MCF 10A (cell line): ENCODE data around the gene P2RY14. TPM values are rescaled to one million over a fixed set of nuclear protein-coding genes. Genes with fewer than 3 reads are reported as not detected.

Experiments
- BruUV-seq: library from RNA; stranded (reverse); fragments of 400-500 nt; replicated peaks from 2 replicates; lab custom pipeline; 2021; lab: Mats Ljungman, UMichigan
- CTCF ChIA-PET: fragments of 300-600 bp; sonication (Branson Sonifier 250); formaldehyde crosslinking; extraction: SDS; loops from one replicate; lab custom pipeline; 2021; ENCODE audit warnings: antibody characterized with exemption, inconsistent platforms; lab: Yijun Ruan, JAX
- POLR2A ChIA-PET: fragments of 300-600, 350-650 bp; sonication (Branson Sonifier 250); formaldehyde crosslinking; extraction: SDS; loops from one replicate; lab custom pipeline; 2020; ENCODE audit warnings: antibody characterized with exemption, inconsistent platforms; lab: Yijun Ruan, JAX
- DNase-seq: peaks from one replicate; pipeline ENCODE4 v3.0.0-alpha.2; 2018; ENCODE audit not compliant: unreplicated experiment
- H3K27ac Mint-ChIP-seq: one replicate; pipeline ENCODE4 v1.8.0; 2022; ENCODE audit warnings: mild to moderate bottlenecking, low read depth, mixed read lengths; ENCODE audit not compliant: unreplicated experiment
- H3K27me3 Mint-ChIP-seq: one replicate; pipeline ENCODE4 v1.8.0; 2022; ENCODE audit warnings: mixed read lengths; ENCODE audit not compliant: insufficient read depth, unreplicated experiment
- H3K36me3 Mint-ChIP-seq: one replicate; pipeline ENCODE4 v1.8.0; 2022; ENCODE audit warnings: mild to moderate bottlenecking, moderate library complexity, mixed read lengths; ENCODE audit not compliant: insufficient read depth, unreplicated experiment
- H3K4me1 Mint-ChIP-seq: one replicate; pipeline ENCODE4 v1.8.0; 2022; ENCODE audit warnings: mixed read lengths; ENCODE audit not compliant: insufficient read depth, unreplicated experiment
- H3K4me3 Mint-ChIP-seq: one replicate; pipeline ENCODE4 v1.8.0; 2022; ENCODE audit warnings: mild to moderate bottlenecking, moderate library complexity, mixed read lengths; ENCODE audit not compliant: unreplicated experiment
- H3K9me3 Mint-ChIP-seq: one replicate; pipeline ENCODE4 v1.8.0; 2022; ENCODE audit warnings: mixed read lengths; ENCODE audit not compliant: unreplicated experiment
- CTCF ChIP-seq: fragments of 200-600 bp; IDR thresholded peaks from one replicate; pipeline ENCODE4 v1.8.0; 2022; ENCODE audit warnings: antibody characterized with exemption, mild to moderate bottlenecking; ENCODE audit not compliant: unreplicated experiment
- intact Hi-C: fragments of 100-400 bp; cut with micrococcal nuclease; formaldehyde crosslinking; loops from 2 replicates; pipeline ENCODE4 v1.14.1; 2022
- total RNA-seq: library from RNA; stranded (reverse); gene quantifications from 2 replicates; pipeline ENCODE4 v1.2.3, GENCODE V29; 2022

The P2RY14 gene
- total RNA-seq, 1 experiment from 2014 or later, result not detected

DNA sequence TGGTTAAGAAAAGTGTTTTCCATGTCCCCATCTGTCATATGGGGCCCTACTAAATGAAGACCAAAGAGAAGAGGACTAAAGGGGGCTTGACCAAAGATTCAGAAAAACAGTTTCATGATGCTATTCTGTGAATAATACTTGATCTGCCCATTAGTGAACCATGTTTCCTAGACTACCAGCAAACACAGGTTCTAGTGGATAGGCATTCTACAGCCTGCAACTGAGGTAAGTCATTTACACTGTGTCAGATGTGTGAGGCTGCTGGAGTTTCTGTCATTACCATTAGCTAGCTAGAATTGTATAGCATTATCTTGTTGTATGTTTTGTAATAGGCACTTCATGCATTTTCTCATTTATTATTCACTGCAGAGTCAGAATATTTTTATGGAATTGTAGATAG lies 81.9 kb downstream of the P2RY14 start:
- Mint-ChIP-seq H3K27ac (no peak overlapping the region), H3K27me3 (no peaks in the 10 kb centered on the region), H3K4me3 (no peak overlapping the region), H3K36me3 (no peaks in the 10 kb centered on the region), H3K9me3 (no peaks in the 10 kb centered on the region), H3K4me1 (no peaks in the 10 kb centered on the region)
- DNase-seq, result no peak
- CTCF ChIA-PET, result interaction anchor here (0.7 to 0.9 kb wide), 3 partner anchors 28 to 86 kb away, joined by 3 to 4 read pairs (median 3); no protein-coding TSS in a partner anchor
- BruUV-seq, result no TSS peak
- intact Hi-C loops, result no loop called here
- POLR2A ChIA-PET, result interaction anchor here (1.0 kb wide), 1 partner anchor 10 kb away, joined by 3 read pairs; no protein-coding TSS in a partner anchor
- no peak for TF ChIP-seq CTCF

DNA sequence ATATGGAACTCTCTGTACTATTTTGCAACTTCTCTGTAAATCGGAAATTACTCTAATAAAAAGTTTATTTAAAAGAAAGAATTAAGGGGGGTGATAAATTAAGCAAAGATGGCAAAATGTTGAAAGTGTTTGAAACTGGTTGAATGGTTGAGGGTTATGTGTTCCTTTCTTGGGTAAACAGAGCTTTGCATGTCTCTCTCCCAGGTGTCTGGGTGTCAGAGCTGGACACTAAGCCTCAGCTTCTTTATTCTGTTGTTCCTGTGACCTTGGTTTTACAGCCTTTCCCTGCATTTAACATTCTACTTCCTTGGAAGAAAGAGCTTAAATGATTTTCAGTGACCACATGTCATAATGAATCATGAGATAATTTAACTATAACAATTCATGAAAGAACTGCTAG lies 82.5 kb downstream of the P2RY14 start:
- no peak for DNase-seq
- no peak overlapping the region for H3K4me3 Mint-ChIP-seq
- ChIA-PET POLR2A (interaction anchor here (1.0 kb wide), 1 partner anchor 10 kb away, joined by 3 read pairs; no protein-coding TSS in a partner anchor), CTCF (interaction anchor here (0.8 kb wide), 1 partner anchor 87 kb away, joined by 3 read pairs; no protein-coding TSS in a partner anchor)
- H3K36me3 Mint-ChIP-seq, result no peaks in the 10 kb centered on the region
- no TSS peak for BruUV-seq
- no peak for TF ChIP-seq CTCF
- H3K9me3 Mint-ChIP-seq, result no peaks in the 10 kb centered on the region
- no peaks in the 10 kb centered on the region for H3K4me1 Mint-ChIP-seq
- intact Hi-C loops, result no loop called here
- H3K27me3 Mint-ChIP-seq, result no peaks in the 10 kb centered on the region
- H3K27ac Mint-ChIP-seq, result no peak overlapping the region

DNA sequence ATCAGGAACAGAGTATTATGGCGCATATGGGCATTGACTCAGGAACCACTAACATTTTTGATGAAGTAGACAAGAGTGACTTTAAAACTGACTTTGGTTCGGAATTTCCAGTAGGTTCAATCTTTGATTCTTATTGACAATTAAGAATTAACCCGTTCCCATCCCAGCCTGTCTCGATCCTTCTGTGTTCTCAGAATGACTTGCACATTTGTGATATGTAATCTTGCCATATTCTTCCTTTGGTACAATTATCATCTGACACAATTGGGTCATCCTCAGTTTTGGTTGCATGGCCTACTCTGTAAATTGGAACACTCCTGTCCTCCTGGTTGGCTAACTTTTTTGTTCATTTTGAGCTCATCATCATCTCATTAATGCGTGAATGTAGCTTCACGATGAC lies 85.8 kb downstream of the P2RY14 start:
- Mint-ChIP-seq H3K9me3 (no peaks in the 10 kb centered on the region), H3K27me3 (no peaks in the 10 kb centered on the region), H3K4me1 (no peaks in the 10 kb centered on the region), H3K27ac (no peak overlapping the region), H3K36me3 (no peaks in the 10 kb centered on the region), H3K4me3 (no peak overlapping the region)
- no peak for TF ChIP-seq CTCF
- ChIA-PET CTCF (interaction anchor here (0.6 to 0.7 kb wide), 2 partner anchors 15 to 89 kb away, joined by 3 to 5 read pairs; no protein-coding TSS in a partner anchor), POLR2A (no interaction called here)
- no TSS peak for BruUV-seq
- intact Hi-C loops, result no loop called here
- no peak for DNase-seq

DNA sequence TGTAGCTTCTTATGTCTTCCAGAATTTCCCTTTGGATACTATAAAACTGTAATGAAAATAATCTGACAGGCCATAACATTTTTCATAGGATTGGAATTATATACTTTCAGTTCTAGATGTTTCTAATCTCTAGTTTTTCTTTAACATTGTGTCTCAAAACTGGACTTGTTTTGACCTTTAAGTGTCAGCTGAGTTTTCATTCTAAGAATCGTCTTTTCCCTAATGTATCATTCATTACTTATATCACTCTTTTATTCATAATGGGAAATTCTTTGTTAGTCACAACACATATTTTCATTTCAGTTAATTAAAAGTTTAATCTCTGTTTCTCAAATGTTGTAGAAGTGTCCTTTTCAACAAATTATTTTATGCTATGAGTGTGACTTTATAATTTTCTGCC lies 87.2 kb downstream of the P2RY14 start:
- Mint-ChIP-seq H3K27me3 (no peaks in the 10 kb centered on the region), H3K4me3 (no peak overlapping the region), H3K27ac (no peak overlapping the region), H3K9me3 (no peaks in the 10 kb centered on the region), H3K4me1 (no peaks in the 10 kb centered on the region), H3K36me3 (no peaks in the 10 kb centered on the region)
- TF ChIP-seq CTCF, result no peak
- DNase-seq, result no peak
- ChIA-PET CTCF (interaction anchor here (0.5 to 3.2 kb wide), 3 partner anchors 23 to 278 kb away, joined by 3 to 15 read pairs (median 6); no protein-coding TSS in a partner anchor), POLR2A (no interaction called here)
- intact Hi-C loops, result no loop called here
- no TSS peak for BruUV-seq
